Fibroblast of skin of right biceps (primary cell): ENCODE results near the gene MED13L.
"Not testable (repeated sequence)": the region's sequence is repeated elsewhere in the genome, so short reads cannot be mapped to it uniquely, and the experiment has no call there.

ENCODE experiments used
- DNase-seq: peaks from one replicate; pipeline ENCODE4 v3.0.0-alpha.2; 2013

MED13L gene

DNA sequence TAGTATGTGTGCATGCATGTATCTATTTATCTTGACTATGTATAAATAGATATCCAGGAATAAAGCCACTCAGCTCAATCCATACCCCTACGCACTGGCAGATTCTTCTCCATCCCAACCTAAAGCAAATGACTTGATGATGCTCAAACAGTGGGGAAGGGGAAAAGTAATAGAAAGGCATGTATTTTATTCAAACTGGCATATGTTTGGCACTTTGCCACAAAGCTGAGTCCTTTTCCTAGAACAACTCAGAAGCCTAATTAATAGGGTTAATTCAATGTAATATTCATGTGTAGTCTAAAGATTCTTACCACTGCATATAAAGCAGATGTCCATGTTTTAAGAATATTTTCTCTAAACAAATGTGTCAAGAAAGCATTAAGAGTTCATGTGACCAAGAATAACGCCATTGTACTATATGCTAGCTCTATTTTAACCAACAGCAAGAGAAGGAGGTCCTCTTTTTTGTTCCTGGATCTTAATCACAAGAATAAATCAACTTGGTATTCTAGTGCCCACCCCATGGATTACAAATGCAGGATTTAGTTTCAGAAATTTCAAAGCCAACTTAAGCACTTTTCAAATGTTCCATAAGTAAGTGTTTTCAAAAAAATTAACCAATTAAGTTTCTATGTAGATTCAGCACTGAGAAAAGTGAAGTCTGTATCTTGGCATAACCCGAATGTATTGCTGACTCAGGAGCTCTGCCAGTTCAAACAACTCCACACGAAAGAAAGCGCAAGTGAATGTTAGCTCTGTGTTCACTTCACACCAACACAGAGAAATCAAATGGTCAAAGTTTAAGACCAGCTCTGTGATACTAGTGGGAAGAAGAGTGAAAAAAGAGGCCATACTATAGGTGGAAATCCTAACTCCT, 233.6 kb downstream of the MED13L start:
- DNase-seq, result no peak

- peak; percentile 44 for DNase-seq
Observed at GRCh38 chr12:116040402-116040801, 237.1 kb downstream of the MED13L start.

- no peak for DNase-seq
Observed at GRCh38 chr12:116039081-116039480, 238.4 kb downstream of the MED13L start.

DNA sequence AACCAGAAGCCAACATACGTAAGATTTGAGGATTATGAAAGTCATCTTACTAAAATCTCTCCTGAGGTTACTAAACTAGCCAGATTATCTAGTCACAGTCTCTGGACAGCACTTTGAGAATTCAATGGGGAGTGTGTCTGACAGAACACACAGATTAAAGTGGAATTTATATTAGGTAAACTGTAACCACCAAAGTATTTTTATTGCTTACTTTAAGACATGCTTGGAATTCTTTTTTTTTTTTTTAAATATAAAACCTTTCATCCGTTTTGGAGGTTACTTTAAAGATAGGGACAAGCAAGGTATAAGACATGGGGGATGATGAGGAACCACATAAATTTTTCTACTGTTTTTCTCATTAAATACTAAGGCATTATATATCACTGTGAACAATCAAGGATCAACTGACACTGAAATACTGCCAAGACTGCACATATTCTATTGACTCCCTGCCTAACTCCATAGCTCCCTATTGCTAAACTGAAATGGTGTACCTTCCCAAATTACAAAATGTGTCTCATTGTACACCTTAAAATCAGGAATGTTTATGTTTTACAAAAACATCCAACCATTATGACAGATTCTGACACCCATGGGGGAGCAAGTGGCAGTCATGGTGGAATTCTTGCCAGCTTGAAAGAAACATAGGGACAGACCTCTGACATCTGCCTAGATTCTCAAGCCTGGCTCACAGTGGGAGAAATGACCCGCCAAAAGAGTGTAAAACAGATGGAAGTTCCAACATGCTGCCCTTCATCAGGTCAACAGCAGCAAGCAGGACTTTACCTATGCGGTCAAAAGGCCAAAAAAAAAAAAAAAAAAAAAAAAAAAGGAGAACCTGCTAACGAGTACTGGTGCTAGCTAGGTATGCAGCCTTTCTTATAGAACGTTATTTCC, 239.3 kb downstream of the MED13L start:
- peak; percentile 81 for DNase-seq

DNA sequence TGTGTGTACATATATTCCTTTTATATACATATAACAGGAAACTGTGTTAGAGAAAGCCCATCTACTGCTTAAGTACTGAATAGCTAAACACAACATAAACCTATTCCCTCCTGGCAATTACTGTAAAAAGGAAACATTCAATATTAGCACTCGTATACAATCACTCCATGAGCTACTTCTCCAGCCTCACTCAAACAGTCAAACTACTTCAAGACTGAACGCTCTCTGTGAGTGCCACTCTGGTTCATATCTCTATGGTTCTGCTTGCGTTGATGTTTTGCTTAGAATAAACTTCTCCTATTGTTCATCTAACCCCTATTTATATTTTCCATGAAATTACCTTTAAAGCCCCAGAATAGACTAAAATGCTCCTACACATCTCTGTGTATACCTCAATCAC, 243.7 kb downstream of the MED13L start:
- no peak for DNase-seq

DNA sequence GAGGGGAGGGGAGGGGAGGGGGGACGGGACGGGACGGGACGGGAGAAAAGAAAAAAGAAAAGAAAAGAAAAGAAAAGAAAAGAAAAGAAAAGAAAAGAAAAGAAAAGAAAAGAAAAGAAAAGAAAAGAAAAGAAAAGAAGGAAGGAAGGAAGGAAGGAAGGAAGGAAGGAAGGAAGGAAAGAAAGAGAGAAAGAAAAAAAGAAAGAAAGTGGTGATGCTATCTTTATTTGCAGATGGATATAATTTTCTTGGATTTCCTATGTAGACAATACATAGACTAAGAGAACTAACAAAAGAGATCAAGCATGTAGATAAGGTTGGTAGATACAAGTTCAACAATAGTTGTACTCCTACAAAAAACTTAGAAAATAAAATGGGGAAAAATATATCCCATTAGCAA, 245.9 kb downstream of the MED13L start:
- DNase-seq, result not testable (repeated sequence)

DNA sequence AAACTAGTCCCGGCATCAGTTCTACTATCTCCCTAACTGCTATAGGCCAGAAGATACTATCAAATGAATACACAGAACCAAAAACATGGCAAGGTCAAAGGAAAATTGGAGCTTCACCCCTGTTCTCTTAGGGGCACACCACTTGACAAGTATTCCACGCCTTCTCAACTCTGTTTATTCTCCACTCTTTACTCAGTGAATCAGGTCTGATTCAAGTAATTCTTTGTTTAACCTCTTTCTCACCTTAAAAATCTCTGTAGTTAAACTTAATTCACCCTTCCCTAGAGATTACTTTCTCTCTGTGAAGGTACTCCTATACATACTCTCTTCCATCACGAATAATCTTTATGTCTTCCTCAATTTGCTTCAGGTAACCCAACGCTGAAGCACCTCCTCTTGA, 248.9 kb downstream of the MED13L start:
- no peak for DNase-seq

- no peak for DNase-seq
Observed at GRCh38 chr12:116027551-116027821, 250.0 kb downstream of the MED13L start.

DNA sequence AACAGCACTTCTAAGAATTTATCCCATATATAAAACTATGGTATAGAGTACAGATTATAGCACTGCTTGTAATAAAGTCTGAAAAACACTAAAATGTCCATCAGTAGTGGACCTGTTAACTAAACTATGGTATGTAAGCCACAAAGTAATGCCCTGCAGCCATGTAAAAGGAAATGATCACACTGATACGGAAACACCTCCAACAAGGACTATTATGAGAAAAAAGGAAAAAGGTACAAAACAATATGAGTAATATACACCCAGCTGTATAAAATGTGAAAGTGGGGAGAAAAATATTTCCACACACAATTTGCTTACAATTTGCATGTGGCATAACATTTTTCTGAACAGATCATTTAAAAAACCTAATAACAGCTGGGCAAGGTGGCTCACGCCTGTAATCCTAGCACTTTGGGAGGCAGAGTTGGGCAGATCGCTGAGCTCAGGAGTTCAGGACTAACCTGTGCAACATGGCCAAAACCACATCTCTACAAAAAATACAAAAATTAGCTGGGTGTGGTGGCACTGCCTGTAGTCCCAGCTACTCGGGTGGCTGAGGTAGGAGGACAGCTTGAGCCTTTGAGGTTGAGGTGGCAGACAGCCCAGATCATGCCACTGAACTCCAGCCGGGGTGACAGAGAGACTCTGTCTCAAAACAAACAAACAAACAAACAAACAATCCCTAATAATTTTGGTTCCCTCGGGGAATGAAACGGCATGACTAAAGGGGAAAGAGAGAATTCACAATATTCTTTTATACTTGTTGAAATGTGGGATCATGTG, 250.5 kb downstream of the MED13L start:
- DNase-seq, result no peak

DNA sequence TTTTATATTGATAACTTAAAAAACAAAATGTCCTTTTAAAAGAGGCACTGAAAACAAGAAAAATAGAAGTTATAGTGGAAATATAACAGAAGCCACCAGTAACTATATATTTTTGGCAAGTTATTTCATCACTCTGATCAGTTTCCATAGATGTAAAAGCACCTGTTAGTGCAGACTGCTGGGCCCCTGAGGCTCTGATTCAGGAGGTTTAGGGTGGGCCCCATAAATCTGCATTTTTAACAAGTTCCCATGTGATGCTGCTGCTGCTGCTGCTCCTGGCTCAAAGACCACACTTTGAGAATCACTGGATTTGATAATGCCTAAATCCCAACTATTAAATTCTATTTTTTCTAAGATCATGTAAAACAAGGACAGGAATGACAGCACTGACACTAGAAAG, 251.1 kb downstream of the MED13L start:
- DNase-seq, result no peak

GRCh38 chr12:116024769-116025168, 252.7 kb downstream of the MED13L start:
- DNase-seq, result no peak

DNA sequence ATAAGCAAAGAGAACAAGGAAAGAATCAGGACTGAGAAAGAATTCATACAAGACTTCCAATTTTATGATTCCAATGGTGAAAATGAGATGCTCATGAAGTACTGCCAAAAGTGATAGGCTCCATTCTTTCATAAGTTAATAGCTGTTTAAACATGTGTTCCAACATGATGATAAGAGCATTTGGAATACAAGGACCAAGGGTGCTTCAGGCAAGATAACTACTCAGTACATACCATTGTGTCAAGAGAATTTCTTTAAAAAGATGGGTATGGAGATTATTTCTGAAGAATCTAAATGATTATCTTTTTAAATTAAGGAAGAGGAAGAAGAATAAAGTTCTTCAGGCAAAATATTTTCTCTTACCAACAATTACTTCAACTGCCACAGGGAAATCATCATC, 258.1 kb downstream of the MED13L start:
- DNase-seq, result no peak

DNA sequence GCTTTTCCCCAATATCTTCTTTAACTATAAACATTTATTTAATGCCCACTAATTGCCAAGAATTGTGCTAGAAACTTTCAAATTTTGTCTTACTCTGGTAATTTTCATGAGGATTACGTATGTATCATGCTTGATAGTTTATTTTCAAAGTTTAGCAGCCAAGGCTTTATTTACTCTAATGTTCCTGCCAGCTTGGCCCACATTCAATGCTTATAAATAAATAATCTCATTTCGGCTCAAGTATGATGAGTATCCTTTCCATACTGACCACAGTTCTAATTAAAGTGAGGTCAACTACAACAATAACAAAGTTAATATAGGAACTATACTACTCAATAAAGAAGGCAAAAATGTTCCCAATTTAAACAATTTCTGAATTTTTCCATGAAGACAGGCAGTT, 259.2 kb downstream of the MED13L start:
- no peak for DNase-seq

GRCh38 chr12:116015525-116015924, 262.0 kb downstream of the MED13L start:
- peak; percentile 44 for DNase-seq

DNA sequence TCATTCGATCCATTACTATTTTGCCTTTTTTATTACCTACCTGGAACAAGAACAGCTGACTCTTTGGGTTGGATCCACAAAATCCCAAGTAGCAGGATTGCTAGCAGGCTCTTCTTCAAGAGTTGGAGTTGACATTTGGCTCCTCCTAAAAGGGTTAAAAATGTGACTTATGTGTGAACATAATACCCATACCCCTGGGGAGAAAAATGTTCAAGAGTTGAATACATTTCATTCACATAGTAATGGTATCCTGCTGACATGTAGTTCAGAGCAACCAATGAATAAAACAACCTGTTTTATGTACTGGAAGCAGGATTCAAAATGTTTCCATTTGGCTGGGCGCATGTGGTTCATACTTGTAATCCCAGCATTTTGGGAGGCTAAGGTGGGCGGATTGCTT, 264.7 kb downstream of the MED13L start:
- no peak for DNase-seq

- DNase-seq, result no peak
Observed at GRCh38 chr12:116011217-116011616, 266.3 kb downstream of the MED13L start.

GRCh38 chr12:116010467-116010866, 267.0 kb downstream of the MED13L start:
- no peak for DNase-seq

GRCh38 chr12:116009805-116010204, 267.7 kb downstream of the MED13L start:
- DNase-seq, result no peak

- no peak for DNase-seq
Observed at GRCh38 chr12:116006141-116006540, 271.4 kb downstream of the MED13L start.

- DNase-seq, result no peak
Observed at GRCh38 chr12:116002890-116003536, 274.5 kb downstream of the MED13L start.

DNA sequence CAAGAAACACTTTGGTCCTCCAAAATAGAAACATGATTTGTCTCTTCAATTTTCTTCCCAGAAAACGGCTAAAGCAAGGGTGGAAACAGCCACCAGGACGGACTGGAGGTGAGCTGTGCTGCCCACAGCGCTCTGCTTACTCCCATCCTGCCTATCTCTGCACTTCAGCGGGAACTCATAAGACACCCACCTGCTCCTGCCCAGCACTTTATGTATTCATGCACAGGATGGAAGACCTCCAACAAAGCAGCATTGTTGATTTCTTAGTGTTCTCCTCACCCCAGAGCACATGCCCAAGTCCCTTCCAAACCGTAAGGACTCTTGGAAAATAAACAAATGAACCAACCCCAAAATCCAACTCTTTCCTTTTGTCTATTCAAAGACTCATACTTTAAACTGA, 277.2 kb downstream of the MED13L start:
- no peak for DNase-seq

DNA sequence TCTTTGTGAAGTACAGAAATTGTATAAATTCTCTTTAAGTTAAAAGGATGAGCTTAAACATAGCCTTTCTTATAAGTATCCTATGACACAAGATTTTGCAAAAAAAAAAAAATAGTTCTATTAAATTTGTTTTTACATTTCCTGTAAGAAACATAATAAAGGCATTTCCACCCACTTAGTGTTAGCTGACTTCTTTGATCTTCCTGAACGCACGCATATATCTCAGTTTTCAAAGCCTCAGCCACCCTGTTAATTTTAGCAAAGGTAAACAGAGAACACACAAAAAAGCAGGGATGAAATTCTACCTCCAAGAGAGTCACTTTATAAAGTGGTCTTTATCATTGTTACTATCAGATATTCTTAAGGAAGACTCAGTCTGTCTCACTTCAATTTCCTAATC, 277.9 kb downstream of the MED13L start:
- DNase-seq, result no peak
